Psoas muscle (tissue), 8 donors: ENCODE measurements around the gene APBB2. TPM values are rescaled to one million over a fixed set of nuclear protein-coding genes. Genes with fewer than 3 reads are reported as not detected.

Experiments
- ATAC-seq, 4 donors: fragments of 200-7000 bp; cut with Tn5 transposase; one replicate each; pipeline ENCODE4 v1.9.1; 2020; ENCODE audit warnings: moderate library complexity in 3 of 4, mild to moderate bottlenecking in 2 of 4
- DNase-seq, 2 donors: peaks; one replicate each; pipeline ENCODE4 v3.0.0-alpha.2; 2020
- H3K27ac ChIP-seq: fragments of 200-600 bp; one replicate; pipeline ENCODE4 v1.8.0; 2022
- H3K27me3 ChIP-seq, 3 donors: fragments of 200-600 bp in 1 of 3; one replicate each; pipeline versions ENCODE4 v1.6.1 to v1.8.0; 2013 to 2022; ENCODE audit warnings: low read length in 2 of 3, mild to moderate bottlenecking in 2 of 3, moderate library complexity in 1 of 3; ENCODE audit not compliant: insufficient read depth in 3 of 3
- H3K36me3 ChIP-seq, 2 donors: fragments of 200-600 bp in 1 of 2; one replicate each; pipeline versions ENCODE4 v1.6.1 to v1.8.0; 2013 to 2022; ENCODE audit warnings: low read depth in 1 of 2, mild to moderate bottlenecking in 1 of 2, moderate library complexity in 1 of 2; ENCODE audit not compliant: insufficient read depth in 1 of 2
- H3K4me1 ChIP-seq: fragments of 200-600 bp; one replicate; pipeline ENCODE4 v1.8.0; 2022
- H3K4me3 ChIP-seq: fragments of 200-600 bp; one replicate; pipeline ENCODE4 v1.8.0; 2022; ENCODE audit warnings: mild to moderate bottlenecking
- H3K9me3 ChIP-seq: fragments of 200-600 bp; one replicate; pipeline ENCODE4 v1.8.0; 2022
- CTCF ChIP-seq: fragments of 200-600 bp; IDR thresholded peaks from one replicate; pipeline ENCODE4 v1.8.0; 2022; ENCODE audit warnings: antibody characterized with exemption
- WGBS, 3 donors: extraction: QIAGEN DNeasy Blood & Tissue Kit; methylation state at CpG; one replicate each; pipeline versions ENCODE4 v1.1.6 to v1.1.7; 2013; 5-methylcytosine and 5-hydroxymethylcytosine counted together
- intact Hi-C, 2 donors: fragments of 100-400 bp; cut with DNase I; formaldehyde crosslinking; loops; one replicate each; pipeline versions ENCODE4 v1.11.0 to v1.14.2; 2022
- polyA plus RNA-seq, 3 donors: library from polyadenylated mRNA; stranded (reverse); fragments of 200-250 nt; gene quantifications; one replicate each; pipeline ENCODE4 v1.2.3, GENCODE V29; 2013
- total RNA-seq, 4 donors: library from RNA; stranded (reverse); fragmentation: NEBNext Ultra II Directional in 2 of 4; extraction: Animal tissue kit (Norgen Biotek cat#: 25700) in 2 of 4; gene quantifications; one replicate each; pipeline versions ENCODE4 v1.2.1 to v1.2.4, GENCODE V29; 2021 to 2023
- donor health status: healthy with polysubstance abuse.
- donor health status: DM: no; HTN: no; CAD: no; lungs with moderate emphysema.
- donor health status: Bipolar disorder and iron deficiency.
- donor health status: healthy.
- donor health status: DM: yes; HTN: yes; CAD: no.
- donor health status: DM: no; HTN: no; CAD: no.
- donor health status: DM: no; HTN: no; CAD: no.
- donor health status: DM: yes; HTN: yes; CAD: no.

APBB2 gene
- total and polyA plus RNA-seq, 7 donors, result 3.1 to 37.4 (median 11.3) TPM

DNA sequence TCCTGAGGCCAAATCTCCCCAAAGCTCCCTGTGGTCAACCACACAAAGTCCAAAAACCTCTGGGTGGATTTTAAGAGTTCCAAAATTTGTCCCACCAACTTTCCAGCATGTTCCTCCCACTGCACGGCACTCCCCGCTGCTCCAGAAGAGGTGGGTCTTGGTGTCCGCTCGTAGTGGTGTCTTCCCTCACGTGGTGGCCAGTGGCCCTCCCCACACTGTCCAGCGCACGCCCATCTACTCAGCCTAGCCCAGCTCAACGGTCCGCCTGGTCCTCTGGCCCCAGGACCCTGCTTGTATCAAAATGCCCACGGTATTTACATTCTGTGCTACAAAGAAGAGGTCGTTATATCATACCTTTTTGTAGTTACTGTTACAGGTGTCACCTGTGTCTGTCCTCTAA, 381.1 kb downstream of the APBB2 start:
- Histone ChIP-seq H3K27me3 (no peaks in the 10 kb centered on the region), H3K4me3 (no peak overlapping the region), H3K9me3 (no peaks in the 10 kb centered on the region), H3K27ac (no peak overlapping the region), H3K36me3 (peaks cover 0 to 34% of the 10 kb centered on the region in 2 donors), H3K4me1 (no peaks in the 10 kb centered on the region)
- TF ChIP-seq CTCF, result no peak
- DNase-seq (no peak), ATAC-seq (no peak)
- intact Hi-C loops, result no loop called here
- WGBS, 3 donors, result 89 to 96% (median 90%) methylated on average over 11 of the region's 11 CpGs

- H3K27ac ChIP-seq, result no peak overlapping the region
- no peak for TF ChIP-seq CTCF
- intact Hi-C loops, result no loop called here
- DNase-seq (no peak), ATAC-seq (no peak)
- no peaks in the 10 kb centered on the region for H3K27me3 ChIP-seq
- no peak overlapping the region for H3K4me3 ChIP-seq
- 82 to 88% (median 85%) methylated on average over 11 of the region's 11 CpGs for WGBS, 3 donors
- no peaks in the 10 kb centered on the region for H3K9me3 ChIP-seq
- peaks cover 0 to 34% of the 10 kb centered on the region in 2 donors for H3K36me3 ChIP-seq
- H3K4me1 ChIP-seq, result no peaks in the 10 kb centered on the region
These were observed 382.2 kb downstream of the APBB2 start for GRCh38 chr4:40832175-40832574.

DNA sequence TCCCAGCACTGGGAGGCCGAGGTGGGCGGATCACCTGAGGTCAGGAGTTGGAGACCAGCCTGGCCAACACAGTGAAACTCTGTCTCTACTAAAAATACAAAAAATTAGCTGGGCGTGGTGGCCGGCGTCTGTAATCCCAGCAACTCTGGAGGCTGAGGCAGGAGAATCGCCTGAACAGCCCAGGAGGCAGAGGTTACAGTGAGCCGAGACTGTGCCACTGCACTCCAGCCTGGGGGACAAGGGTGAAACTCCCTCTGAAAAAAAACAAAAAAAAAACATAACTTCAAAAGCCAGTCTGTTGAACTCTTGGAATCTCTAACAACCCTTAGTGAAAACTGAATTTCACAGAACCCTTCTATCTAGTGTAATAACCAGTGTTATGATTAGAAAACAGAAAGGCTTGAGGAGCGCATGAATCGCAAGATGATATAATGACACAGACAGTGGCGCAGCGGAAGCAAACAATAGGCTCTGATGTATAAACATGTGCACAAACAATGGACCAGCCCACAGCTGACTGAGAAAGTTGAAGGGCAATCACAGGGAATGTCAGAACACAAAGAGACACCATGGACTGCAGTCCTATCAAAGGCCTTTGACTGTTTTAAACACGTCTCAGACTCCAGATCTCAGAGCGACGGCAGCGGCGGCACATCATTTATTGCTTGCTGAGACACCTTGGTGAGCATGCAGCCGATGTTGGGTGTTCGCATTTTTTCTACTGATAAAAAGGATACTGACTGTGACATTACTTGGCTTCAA, 383.0 kb downstream of the APBB2 start:
- Histone ChIP-seq H3K27ac (no peak overlapping the region), H3K9me3 (no peaks in the 10 kb centered on the region), H3K4me1 (no peaks in the 10 kb centered on the region), H3K36me3 (peaks cover 0 to 42% of the 10 kb centered on the region in 2 donors), H3K4me3 (no peak overlapping the region), H3K27me3 (no peaks in the 10 kb centered on the region)
- intact Hi-C loops, result no loop called here
- no peak for ATAC-seq
- no peak for DNase-seq
- 92 to 95% (median 94%) methylated on average over 18 of the region's 18 CpGs for WGBS, 3 donors
- no peak for TF ChIP-seq CTCF

DNA sequence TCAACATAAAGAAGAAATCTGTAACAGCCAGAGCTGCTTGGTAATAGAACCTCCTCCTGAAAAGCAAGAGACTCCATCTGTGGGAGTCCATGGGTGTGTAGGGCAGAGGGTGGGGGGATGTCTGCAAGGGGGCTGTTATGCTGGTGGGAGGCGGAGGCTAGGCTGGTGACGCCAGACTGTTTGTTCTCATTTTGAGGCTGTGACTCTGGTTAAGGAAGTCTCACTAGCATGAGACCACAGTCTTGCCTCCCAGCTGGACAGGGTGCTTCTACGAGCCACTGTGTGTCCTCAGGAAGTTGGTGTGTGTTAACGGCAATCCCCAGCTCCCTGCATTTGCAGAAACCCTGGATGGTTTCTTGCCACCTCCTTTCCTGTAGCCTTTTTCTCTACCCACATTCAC, 384.8 kb downstream of the APBB2 start:
- intact Hi-C loops, result no loop called here
- no peaks in the 10 kb centered on the region for H3K4me1 ChIP-seq
- DNase-seq (no peak), ATAC-seq (no peak)
- no peaks in the 10 kb centered on the region for H3K9me3 ChIP-seq
- TF ChIP-seq CTCF, result no peak
- no peaks in the 10 kb centered on the region for H3K27me3 ChIP-seq
- H3K36me3 ChIP-seq, result peaks cover 0 to 47% of the 10 kb centered on the region in 2 donors
- no peak overlapping the region for H3K27ac ChIP-seq
- WGBS, 3 donors, result 91 to 96% (median 91%) methylated on average over 4 of the region's 4 CpGs
- H3K4me3 ChIP-seq, result no peak overlapping the region

DNA sequence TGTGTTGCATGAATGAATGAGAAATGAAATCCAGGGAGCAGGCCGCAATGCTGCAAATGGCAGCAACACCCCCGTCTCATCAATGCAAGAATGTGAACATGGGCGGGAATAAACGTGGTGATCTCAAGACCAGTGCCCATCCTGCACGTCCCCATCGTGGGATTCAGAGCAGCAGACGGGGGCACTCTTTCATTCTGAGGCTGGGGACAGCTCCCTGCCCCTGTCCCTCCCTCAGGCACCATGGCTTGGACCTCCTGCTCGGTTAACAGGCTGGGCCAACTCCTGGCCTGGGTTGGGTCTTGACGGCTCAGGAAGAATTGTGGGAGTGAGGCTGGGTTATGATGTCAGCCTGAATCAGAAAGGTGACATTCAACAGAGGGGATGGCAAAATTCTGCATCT, 385.7 kb downstream of the APBB2 start:
- Histone ChIP-seq H3K4me3 (no peak overlapping the region), H3K27me3 (no peaks in the 10 kb centered on the region), H3K9me3 (no peaks in the 10 kb centered on the region), H3K27ac (no peak overlapping the region), H3K4me1 (no peaks in the 10 kb centered on the region), H3K36me3 (peaks cover 0 to 42% of the 10 kb centered on the region in 2 donors)
- intact Hi-C loops, result no loop called here
- 90 to 96% (median 93%) methylated on average over 9 of the region's 9 CpGs for WGBS, 3 donors
- TF ChIP-seq CTCF, result no peak
- no peak for ATAC-seq
- DNase-seq, result no peak
